ACC112 (cell line): ENCODE results near the gene PRDM16.

Experiments
- H2AFZ ChIP-seq: fragments of 200-600 bp; sonication (generic); one replicate; pipeline ENCODE4 v1.6.0; 2017; ENCODE audit warnings: antibody characterized with exemption, low read length; ENCODE audit not compliant: unreplicated experiment
- H3K27ac ChIP-seq: fragments of 200-600 bp; sonication (generic); 2 replicates; pipeline ENCODE4 v1.5.1; 2014; ENCODE audit warnings: low read depth, mild to moderate bottlenecking, antibody characterized with exemption, low read length, moderate library complexity
- H3K27me3 ChIP-seq: fragments of 200-600 bp; sonication (generic); 2 replicates; pipeline ENCODE4 v1.6.1; 2014; ENCODE audit warnings: mild to moderate bottlenecking, antibody characterized with exemption, low read length, moderate library complexity, mixed read lengths; ENCODE audit not compliant: insufficient read depth
- H3K36me3 ChIP-seq: fragments of 200-600 bp; sonication (generic); 2 replicates; pipeline ENCODE4 v1.6.1; 2016; ENCODE audit warnings: mild to moderate bottlenecking, antibody characterized with exemption, low read length, moderate library complexity, mixed read lengths; ENCODE audit not compliant: insufficient read depth
- H3K4me1 ChIP-seq: fragments of 200-600 bp; sonication (generic); one replicate; pipeline ENCODE4 v1.6.1; 2016; ENCODE audit warnings: low read length, mixed read lengths; ENCODE audit not compliant: insufficient read depth, unreplicated experiment, control insufficient read depth
- H3K4me3 ChIP-seq: fragments of 200-600 bp; sonication (generic); 2 replicates; pipeline ENCODE4 v1.5.1; 2014; ENCODE audit warnings: mild to moderate bottlenecking, low read depth, low read length
- H3K79me2 ChIP-seq: fragments of 200-600 bp; sonication (generic); one replicate; pipeline ENCODE4 v1.6.0; 2016; ENCODE audit warnings: low read length; ENCODE audit not compliant: control insufficient read depth, unreplicated experiment, insufficient read depth

Gene PRDM16

DNA sequence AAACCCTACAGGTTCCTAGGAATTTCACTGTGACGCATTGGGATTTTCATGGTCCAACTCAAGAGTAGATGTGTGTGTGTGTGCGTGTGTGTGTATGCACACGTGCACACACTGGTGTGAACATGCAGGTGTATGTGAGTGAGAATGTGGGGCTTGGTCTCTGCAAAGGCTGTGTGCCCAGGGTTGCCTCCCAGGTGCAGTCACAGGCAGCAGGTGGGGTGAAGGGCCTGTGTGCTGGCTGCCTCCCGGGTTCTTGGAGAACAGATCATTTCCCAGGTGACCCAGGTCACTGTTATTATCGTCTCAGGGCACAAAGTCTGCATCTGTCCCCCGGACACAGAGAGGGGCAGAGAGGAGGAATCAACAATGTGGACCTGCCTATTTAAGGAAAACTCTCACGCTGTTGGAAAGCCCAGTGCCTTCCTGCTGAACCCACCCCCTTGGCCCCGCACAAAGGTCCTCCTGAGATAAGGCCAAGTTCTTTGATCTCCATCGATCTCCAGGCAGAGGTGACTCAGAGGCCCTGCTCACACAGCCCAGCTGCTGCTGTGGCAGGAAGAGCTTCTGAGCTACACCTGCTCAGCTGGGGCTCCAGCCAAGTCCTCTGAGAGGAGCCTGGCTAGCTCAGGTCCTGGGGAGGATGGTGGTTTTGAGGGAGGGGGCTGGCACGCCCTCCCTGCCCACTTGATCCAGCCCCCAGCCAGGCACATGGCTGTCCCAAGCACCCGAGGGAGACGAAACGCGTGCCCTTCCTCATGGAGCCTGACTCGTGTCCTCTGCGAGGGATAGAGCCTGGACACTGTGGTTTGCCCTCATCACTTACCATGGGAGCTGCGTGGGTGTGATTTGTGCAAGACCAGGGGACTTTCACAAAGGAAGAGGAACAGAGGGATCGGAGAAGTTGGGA is 251.5 kb downstream of the PRDM16 start:
- Histone ChIP-seq H3K4me3 (no peak overlapping the region), H3K27me3 (no peaks in the 10 kb centered on the region), H3K27ac (no peak overlapping the region), H2AFZ (no peak overlapping the region), H3K36me3 (no peaks in the 10 kb centered on the region), H3K79me2 (no peaks in the 10 kb centered on the region), H3K4me1 (peaks cover 11% of the 10 kb centered on the region)

DNA sequence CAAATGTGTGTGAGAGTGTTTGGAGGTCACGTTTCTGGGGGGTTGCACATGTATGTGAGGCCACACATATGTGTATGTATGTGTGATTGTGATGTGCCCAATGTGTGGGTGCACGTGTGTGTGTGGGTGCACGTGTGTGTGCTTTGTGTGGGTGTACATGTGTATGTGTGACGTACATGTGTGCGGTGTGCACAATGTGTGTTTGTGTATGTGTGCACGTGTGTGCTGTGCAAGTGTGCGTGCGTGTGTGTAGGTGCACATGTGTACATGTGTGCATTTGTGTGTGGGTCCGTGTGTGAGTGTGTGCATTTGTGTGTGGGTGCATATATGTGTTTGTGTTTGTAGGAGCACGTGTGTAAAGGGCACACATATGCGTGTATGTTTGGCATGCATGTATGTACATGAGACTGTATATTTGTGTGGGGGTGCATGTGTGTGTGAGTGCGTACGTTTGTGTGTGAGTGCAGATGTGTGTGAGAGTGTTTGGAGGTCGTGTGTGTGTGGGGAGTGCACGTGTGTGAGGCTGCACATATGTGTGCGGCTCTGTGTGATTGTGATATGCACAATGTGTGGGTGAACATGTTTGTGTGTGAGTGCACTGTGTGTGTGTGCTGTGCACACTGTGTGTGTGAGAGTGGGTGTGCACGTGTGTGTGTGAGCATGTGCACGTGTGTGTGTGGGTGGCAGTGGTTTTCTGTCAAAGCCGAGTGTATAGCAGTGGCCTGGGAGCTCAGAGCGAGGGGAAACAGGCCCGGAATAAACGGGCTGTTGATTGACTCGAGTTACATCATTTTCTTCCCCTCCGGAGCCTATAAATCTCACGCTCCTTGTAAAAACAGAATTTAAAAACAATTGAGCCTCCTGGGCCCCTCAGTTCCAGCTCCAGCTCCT is 252.8 kb downstream of the PRDM16 start:
- H3K27ac ChIP-seq: no peak overlapping the region
- no peaks in the 10 kb centered on the region for H3K79me2 ChIP-seq
- H2AFZ ChIP-seq: no peak overlapping the region
- no peaks in the 10 kb centered on the region for H3K27me3 ChIP-seq
- H3K36me3 ChIP-seq: no peaks in the 10 kb centered on the region
- H3K4me1 ChIP-seq: peaks cover 8% of the 10 kb centered on the region
- H3K4me3 ChIP-seq: no peak overlapping the region

- H3K27me3 ChIP-seq: no peaks in the 10 kb centered on the region
- no peaks in the 10 kb centered on the region for H3K36me3 ChIP-seq
- H3K4me3 ChIP-seq: no peak overlapping the region
- no peaks in the 10 kb centered on the region for H3K79me2 ChIP-seq
- H3K27ac ChIP-seq: no peak overlapping the region
- H3K4me1 ChIP-seq: peaks cover 8% of the 10 kb centered on the region
- no peak overlapping the region for H2AFZ ChIP-seq
Observed at GRCh38 chr1:3322450-3323020, 253.5 kb downstream of the PRDM16 start.

DNA sequence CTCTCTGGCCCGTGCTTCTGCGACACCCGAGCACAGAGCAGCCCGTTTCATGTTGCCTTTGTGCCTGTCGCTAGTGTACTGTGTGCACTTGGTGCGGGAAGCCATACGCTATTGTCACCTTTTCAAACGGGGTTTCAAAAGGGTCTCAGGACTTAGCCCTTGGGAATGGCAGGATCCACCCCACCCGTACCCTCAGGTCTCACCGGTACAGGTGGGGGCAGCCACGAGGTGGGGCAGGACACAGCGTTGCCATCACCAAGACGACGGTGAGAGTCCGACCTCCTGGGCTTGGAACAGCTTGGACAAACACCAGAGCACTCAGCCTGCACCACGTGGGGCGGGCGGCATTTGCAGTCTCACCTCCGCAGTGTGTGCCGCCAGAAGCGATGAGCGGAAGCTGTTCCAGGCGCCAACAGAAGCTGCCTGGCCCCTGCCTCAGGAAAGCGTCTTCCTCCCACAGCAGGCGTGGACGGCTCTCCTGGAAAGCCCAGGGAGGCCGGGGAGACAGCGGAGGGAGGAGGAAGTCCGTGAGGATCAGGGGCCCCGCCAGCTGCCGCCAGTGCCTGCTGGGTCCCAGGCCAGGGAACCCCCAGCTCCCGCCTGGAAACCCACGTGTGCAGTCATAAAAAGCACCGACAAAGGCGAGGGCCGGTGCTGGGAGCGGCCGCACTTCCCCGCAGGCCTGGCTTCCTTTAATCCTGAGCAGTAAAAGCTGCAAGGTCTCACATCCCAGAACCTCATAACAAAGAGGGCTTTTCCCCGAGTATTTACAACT is 254.2 kb downstream of the PRDM16 start:
- no peaks in the 10 kb centered on the region for H3K36me3 ChIP-seq
- no peaks in the 10 kb centered on the region for H3K79me2 ChIP-seq
- H2AFZ ChIP-seq: no peak overlapping the region
- no peaks in the 10 kb centered on the region for H3K27me3 ChIP-seq
- H3K4me3 ChIP-seq: no peak overlapping the region
- H3K4me1 ChIP-seq: peaks cover 8% of the 10 kb centered on the region
- H3K27ac ChIP-seq: no peak overlapping the region

DNA sequence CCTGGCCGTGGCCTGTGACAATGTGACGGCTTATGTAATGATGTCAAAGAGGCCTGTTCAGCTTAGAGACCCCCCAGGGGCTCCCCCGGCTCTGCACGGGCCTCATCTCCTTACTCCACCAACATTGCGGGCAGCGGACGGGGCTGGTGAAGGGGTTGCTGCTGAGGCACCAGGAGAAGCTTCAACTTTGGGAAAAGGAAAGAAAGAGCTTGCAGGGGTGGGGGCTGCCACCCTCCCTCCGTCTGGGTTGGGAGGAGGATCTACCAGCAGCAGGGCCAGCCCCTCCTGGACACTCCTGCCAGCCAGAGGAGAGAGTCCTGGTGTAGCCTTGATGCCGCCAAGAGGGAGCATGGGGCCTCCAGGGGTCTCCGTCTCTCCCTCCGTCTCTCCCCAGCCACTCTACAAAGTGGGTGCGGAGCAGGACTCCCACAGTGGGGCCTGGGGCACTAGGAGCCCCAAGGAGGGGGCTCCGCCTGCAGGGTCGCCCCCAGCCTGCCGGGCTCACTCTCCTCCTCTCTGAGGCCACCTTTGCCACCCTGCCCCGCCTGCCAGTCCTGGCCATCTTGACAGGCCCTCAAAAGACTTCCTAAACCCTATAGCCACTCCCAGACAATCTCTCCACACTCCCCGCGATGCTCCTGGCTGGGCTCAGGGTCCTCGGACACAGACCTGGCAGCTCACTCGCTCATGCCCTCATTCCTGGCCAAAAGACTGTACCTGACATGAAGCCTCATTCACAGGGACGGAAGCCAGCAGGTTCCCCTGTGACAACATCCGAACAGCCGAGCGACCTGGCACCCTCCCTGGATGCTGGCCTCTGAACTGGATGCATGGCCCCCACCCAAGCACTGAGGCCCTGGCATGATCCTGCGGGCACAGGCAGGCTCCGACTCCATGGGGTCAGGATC is 255.0 kb downstream of the PRDM16 start:
- no peak overlapping the region for H3K4me3 ChIP-seq
- H3K27ac ChIP-seq: no peak overlapping the region
- H3K27me3 ChIP-seq: no peaks in the 10 kb centered on the region
- H2AFZ ChIP-seq: no peak overlapping the region
- no peaks in the 10 kb centered on the region for H3K79me2 ChIP-seq
- H3K4me1 ChIP-seq: peaks cover 8% of the 10 kb centered on the region
- no peaks in the 10 kb centered on the region for H3K36me3 ChIP-seq

- H2AFZ ChIP-seq: no peak overlapping the region
- peaks cover 8% of the 10 kb centered on the region for H3K4me1 ChIP-seq
- H3K4me3 ChIP-seq: no peak overlapping the region
- no peak overlapping the region for H3K27ac ChIP-seq
- no peaks in the 10 kb centered on the region for H3K36me3 ChIP-seq
- H3K27me3 ChIP-seq: no peaks in the 10 kb centered on the region
- no peaks in the 10 kb centered on the region for H3K79me2 ChIP-seq
Observed at GRCh38 chr1:3324704-3325535, 255.9 kb downstream of the PRDM16 start.

GRCh38 chr1:3326516-3327388 is 257.7 kb downstream of the PRDM16 start:
- H3K4me1 ChIP-seq: no peaks in the 10 kb centered on the region
- no peak overlapping the region for H3K27ac ChIP-seq

GRCh38 chr1:3327389-3327702 is 258.3 kb downstream of the PRDM16 start:
- Histone ChIP-seq H3K27me3 (no peaks in the 10 kb centered on the region), H3K4me3 (no peak overlapping the region), H3K36me3 (no peaks in the 10 kb centered on the region), H3K79me2 (no peaks in the 10 kb centered on the region), H3K4me1 (no peaks in the 10 kb centered on the region), H2AFZ (no peak overlapping the region), H3K27ac (no peak overlapping the region)

More at GRCh38 chr1:3326516-3327388, 257.7 kb downstream of the PRDM16 start:
- H3K27me3 ChIP-seq: no peaks in the 10 kb centered on the region
- H3K79me2 ChIP-seq: no peaks in the 10 kb centered on the region
- H2AFZ ChIP-seq: no peak overlapping the region
- no peak overlapping the region for H3K4me3 ChIP-seq
- no peaks in the 10 kb centered on the region for H3K36me3 ChIP-seq
